ENCODE measurements around the gene SASH3.

Gene SASH3

DNA sequence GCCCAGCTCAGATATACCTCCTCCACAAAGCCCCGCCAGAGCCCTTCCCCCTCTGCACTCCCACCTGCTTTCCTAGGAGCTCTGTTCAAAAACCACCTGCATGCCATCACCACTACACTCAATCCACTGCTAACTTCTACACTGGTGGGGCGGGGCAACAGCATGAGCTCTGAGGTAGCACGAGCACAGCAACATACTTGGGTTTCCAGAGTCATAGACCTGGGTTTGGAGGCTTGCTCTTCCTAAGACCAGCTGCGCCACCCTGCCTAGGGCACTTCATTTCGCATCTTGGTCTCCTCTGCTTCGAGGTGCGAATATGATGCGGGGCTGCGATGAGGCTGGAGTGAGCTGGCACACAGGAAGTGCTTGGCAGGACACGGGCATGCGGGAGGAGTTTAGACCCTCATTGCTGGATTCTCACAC is 3.6 kb downstream of the SASH3 start:
- no peak for DNase-seq (ENCODE audit: low spot score)

DNA sequence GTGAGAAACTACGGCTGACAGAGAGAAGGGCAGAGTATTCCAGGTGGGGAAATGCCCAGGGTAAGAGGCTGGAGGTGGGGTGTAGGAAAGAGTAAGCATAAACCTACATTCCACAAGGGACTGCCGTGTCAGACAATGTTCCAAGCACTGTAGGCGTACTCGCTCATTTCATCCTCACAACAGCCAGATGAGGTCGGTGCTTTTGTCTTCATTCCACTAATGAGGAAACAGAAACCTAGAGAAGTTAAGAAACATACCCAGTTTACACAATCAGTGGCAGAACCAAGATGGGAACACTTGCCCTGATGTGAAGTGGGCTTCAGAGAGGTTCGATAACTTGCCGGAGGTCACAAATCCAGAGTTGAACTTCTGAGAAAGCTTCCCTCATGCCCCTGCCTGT is 4.6 kb downstream of the SASH3 start:
- no peak for DNase-seq (ENCODE audit: low spot score)

DNA sequence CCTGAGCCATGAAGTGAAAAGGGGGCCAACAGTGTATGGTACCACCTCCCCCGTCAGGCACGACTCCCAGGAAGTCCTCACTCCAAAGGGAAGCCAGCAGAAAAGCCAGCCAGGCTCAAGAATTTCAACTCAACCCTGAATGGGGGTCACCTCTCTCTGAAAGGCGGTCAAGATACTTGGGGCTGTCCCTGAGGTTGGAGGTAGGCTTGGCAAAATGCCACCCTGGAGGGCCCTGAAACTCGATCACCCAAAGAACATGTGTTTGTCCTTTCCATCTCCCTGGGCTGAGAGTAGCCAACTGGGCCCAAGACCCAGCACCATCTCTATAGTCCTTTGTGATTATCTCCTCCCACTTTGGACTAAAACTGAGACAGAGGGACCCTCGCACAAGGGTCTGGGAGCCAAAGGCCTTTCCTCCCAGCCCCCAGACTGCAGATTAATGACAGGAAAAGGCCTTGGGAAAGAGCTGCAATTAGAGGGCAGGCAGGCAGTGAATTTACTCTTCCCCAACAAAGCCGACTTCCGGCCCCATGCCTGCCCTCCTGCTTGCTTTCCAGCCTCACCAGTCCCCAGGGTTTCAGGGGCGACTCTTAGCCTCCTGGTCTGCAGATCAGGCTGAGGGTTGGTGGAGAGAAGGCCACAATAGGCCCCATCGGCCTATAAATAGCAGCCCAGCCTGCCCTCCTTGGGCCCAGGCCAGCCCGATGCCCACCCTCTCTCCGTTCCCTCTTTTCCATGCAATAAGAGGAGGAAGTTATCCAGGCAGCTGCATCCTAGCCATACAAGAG is 5.6 kb downstream of the SASH3 start:
- no peak for DNase-seq (ENCODE audit: low spot score)

DNA sequence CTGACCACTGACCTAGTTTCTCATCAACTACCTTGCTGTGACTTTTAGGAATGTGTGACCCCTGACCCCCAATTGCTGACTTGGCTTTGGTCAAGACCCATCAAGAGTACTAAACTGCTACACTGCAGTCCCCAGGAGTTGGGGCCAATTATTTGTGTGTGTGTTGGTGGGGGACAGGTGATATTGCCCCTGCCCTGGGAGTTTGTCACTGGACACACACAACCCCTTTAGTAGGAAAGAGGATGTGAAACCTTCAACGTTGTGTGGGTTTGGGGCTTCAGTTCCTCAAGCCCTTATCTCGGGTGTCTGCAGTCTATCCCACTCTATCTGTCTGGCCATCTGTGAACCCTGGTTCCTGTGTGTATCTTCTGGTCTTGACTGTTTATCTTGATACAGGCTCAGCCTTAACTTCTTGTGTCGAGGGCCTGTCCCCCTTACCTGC is 6.5 kb downstream of the SASH3 start:
- DNase-seq (ENCODE audit: low spot score) = no peak

DNA sequence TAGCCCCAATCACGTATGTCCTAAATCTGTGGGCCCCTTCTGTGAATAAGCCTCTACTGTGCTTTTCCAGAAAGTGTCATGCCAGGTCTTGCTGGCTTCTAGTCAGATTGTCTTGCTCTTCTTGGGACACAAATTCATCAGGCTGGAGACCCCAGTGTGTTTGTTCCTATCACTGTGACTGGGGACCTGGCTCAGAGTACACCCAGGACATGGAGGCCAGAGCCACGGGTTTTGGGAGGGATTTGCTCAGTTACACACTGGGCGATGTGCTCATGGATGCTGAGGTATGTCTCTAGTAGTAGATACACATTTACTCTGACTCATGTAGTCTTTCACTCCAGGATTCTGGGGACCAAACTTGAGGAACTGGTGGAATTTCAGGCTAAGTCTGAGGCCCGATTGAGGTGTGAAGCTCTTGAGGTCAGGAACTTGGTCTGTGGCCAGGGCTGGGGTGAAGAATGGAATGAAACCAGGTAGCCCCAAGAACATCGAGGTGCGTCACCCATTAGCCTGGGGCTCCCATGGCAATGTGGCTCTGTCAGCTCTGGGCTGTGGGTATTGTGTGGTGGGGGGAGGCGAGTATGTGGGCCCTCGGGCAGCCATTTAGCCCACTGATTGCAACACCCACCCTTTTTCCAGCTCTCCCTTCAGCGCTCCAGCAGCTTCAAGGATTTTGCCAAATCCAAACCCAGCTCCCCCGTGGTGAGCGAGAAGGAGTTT is 7.7 kb downstream of the SASH3 start:
- no peak for DNase-seq (ENCODE audit: low spot score)

DNA sequence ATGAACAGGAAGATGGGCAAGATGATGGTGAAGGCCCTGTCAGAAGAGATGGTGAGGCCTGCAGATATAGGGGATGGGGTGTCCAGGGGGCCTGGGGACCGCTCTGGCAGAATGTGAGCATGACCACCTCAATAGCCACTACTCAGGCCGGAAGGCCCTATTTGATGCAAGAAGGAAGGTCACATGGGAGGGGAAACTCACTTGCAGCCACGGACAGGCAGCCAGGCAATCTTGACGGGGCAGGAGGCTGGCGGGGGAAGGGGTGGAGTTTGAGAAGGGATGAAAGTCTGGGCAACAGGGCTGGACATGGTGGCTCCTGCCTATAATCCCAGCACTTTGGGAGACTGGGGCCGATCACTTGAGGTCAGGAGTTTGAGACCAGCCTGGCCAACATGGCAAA is 8.8 kb downstream of the SASH3 start:
- no peak for DNase-seq (ENCODE audit: low spot score)

DNA sequence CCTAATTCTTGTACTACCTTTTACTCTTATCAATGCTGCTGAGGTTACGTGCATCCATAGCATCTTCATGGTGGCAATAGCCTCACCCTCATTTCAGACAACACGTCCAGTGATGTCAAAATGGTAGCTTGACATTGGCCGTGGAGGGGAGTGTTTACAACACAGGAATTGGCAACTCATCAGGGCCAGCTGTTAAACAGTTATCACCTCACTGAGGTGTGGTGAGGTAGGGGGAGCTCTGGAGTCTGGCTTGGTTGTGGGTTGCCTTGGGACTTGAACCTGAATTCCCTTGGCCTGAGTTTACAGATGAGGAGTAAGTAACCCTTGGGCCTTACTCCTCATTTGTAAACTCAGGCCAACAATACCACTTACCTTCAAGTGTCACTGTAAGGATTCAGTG is 10.4 kb downstream of the SASH3 start:
- no peak for DNase-seq (ENCODE audit: low spot score)

DNA sequence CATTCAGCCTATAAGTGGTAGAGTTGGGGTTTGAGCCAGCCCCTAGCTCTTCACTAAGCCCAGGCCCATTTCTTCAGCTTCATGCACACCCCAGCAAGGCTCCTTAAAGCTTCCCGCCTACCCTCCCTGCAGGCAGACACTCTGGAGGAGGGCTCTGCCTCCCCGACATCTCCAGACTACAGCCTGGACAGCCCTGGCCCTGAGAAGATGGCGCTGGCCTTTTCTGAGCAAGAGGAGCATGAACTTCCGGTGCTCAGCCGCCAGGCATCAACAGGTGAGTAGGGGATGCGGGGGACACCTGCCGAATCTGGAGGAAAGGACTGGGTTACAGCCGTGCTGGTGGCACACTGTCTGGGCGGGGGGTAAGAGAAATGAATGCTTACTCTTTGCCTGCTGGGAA is 11.1 kb downstream of the SASH3 start:
- DNase-seq (ENCODE audit: low spot score) = no peak

DNA sequence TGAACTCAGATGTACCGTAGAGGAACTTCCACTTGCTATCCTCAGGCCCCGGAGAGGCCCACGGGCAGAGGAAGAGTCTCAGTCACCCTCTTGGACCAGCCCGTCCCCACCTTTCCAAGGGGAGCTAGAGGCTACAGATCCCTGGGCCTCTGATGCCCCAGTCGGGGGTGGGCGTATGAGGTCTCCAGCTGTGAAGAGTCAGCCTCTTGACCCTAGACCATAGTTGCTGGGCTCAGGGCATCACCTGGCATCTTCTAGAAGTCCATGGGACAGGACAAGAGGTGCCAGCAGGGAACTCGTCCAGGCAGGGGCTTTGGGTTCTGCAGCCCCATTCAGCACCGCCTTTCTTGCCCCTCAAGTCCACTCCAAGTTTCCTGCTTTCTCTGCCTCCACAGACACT is 11.6 kb downstream of the SASH3 start:
- DNase-seq (ENCODE audit: low spot score) = no peak

DNA sequence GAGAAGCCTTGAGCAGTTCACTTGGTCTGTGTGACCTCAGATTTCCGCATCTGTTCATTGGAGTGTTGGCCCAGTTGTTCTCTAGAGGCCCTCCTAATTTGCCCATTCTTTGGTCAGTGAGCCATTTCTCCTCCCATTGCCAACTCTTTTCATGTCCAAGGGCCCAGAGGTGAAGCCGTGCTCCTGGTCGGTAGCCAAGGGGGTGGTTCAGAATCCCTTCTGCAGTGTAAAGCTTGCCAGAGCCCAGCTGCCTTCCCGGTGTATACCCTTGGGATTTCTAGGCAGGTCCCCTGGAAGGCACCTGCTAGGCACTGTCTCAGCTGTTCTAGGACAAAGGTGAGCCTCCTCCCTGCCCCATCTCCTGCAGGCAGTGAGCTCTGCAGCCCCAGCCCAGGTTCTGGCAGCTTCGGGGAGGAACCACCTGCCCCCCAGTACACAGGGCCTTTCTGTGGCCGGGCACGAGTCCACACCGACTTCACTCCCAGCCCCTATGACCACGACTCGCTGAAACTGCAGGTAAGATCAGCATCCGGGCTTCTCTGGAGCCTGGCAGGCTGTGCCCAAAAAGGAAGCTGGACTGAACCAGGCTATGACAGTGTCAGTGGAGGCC is 12.3 kb downstream of the SASH3 start:
- no peak for DNase-seq (ENCODE audit: low spot score)

DNA sequence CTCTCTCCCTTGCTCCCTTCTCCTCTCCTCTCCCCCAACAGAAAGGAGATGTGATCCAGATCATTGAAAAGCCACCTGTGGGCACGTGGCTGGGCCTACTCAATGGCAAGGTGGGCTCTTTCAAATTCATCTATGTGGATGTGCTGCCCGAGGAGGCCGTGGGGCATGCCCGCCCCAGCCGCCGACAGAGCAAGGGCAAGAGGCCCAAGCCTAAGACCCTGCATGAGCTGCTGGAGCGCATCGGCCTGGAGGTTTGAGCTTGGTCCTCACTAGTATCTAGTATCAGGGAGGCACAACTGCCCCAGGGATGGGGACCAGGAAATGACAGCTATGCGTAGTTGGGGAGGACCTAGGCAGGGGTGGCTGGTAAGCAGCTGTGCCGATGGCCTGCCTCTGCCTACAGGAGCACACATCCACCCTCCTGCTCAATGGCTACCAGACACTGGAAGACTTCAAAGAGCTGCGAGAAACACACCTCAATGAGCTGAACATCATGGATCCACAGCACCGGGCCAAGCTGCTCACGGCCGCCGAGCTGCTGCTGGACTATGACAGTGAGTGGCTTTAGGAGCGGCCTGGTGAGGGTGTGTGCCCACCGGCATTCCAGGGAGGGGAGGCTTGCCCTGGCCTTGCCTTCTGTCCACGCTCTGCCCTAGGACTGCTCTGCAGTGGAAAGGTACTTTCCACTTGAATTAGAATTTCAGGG is 13.0 kb downstream of the SASH3 start:
- DNase-seq (ENCODE audit: low spot score) = no peak

DNA sequence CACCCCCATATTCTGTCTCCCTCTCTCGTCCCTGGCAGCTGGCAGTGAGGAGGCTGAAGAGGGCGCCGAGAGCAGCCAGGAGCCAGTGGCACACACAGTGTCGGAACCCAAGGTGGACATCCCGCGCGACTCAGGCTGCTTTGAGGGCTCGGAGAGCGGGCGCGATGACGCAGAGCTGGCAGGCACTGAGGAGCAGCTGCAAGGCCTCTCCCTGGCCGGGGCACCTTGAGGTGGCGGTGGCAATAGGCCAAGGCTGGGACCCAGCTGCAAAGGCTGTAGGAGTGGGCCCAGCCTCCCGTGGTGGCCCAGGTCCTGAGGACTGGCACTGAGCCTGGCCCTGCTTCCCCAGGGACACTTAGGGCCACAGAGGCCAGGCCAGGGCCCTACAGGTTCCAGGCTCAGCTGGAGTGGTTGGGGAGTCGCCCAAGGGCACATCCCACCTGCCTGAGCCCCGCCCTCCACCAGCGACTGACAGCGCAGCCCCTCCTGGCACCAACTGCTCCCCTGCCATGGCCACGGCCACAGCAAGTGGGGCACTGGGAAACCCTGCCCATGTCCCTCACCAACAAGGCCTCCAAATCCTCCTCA is 13.9 kb downstream of the SASH3 start:
- DNase-seq (ENCODE audit: low spot score) = no peak

DNA sequence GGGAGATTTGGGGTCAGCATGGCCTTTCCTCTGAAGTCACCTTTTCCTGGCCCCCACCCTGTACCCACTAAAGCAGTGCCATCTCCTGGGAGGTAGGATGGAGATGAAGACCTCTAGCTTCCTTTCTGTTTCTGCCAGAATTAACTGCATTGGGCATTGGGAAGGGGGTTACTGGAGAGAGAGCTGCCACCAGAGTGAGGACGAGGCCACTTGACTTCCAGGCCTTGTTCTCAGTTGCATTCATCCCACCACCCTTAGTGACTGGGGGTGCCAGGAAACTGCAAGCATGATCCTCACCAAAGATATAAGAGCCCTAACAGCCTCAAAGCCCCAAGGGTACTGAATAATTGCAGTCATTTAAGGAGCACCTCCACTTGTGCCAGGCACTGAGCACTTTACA is 15.8 kb downstream of the SASH3 start:
- DNase-seq (ENCODE audit: low spot score) = no peak

DNA sequence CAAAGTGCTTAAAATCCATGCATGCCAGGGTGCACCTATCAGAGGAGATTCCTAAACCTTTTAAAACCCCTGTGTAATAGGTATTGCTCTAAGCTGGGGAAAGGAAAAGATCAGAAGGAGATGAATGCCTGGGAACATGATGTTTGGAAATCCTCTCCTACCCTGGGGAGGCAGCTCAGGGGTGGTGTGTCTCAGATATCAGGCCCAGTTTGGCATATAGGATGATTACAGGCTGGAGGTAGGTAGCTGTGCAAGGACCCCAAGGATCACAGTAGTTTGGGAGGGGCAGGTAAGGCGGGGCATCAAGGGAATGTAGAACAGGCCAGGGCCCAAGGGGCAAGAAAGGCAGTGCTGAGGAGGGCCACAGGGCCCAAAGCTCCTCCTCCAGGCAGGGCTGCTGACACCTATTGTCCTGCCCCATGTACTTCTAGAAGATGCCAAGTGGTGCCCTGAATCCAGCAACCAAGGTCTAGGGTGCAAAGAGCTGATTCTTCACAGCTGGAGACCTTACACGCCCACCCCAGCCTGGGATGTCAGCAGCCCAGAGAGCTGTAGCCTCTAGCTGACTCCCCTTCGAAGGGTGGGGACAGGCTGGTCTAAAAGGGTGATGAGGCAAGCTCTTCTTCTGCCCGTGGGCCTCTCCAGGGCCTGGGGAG is 17.6 kb downstream of the SASH3 start:
- no peak for DNase-seq (ENCODE audit: low spot score)

DNA sequence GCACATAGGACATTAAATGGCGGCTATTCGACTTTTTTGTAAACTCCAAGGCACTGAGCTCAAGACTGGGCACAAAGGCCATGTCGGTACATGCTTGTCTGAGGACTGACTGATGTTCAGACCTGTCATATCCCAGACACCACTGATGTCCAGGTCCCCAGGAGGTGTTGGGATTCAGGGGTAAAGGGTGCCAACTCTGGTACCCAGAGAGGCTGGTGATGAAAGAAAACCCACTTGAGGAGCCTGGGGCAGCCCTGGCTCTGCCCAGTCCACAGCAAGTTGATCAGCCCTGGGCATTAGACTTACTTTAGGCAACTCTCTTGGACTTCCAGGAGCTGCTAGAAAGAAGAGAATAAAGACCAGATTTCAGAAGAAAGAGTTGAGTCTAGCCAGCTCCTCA is 18.7 kb downstream of the SASH3 start:
- no peak for DNase-seq (ENCODE audit: low spot score)

DNA sequence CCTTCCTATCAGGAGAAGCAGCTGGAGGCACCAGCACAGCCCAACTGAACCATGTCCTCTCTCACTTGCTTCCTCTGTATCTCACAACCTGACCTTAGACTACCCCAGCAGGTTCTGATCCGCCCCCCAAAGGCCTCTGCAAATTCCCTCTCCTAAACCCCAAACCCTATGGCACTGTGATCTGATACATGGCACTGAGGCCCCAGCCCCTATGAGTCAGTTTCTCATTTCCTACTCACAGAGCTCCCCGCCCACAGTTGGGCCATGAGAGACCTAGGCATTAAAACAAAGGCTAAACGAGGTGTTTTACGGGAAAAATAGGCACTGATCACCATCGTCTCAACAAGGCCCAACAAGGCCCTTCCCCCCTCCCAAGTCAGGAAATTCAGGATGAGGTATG is 19.1 kb downstream of the SASH3 start:
- no peak for DNase-seq (ENCODE audit: low spot score)

DNA sequence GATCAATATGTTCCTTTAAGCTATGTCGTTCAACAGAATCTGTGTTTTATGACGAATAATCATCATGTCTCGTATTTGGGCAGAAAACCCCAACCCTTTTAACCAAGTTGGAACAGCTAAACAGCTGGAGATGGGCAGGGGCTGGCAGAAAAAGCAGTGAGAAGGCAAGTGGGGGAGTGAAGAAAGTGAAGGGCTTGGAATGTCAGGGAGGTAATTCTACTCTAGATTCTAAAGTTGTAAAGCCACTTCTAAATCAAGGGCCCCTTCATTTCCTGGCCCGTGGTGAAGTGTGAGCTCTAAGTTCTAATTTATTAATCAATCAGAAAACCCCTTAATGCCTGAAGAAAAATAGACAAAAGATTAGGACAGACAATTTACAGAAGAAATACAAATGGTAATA is 20.4 kb downstream of the SASH3 start:
- DNase-seq (ENCODE audit: low spot score) = no peak

DNA sequence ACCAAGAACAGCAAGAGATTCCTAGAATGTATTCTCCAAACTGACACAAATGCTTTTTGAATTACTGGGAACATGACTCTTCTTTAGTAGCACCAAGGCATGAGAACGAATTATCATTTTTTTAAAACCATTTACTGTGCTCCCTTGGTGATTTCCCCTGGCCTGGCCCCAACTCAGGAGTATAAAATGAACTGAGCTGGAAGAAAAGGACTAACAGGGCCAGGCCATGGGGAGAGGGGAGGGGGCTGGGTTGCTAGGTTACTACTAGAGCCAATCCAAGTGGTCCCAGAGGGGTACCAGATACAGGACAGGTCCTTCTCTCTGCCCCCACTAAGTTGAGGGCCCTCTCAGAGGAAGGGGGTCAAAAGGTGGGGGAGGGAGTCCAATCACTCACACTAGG is 23.1 kb downstream of the SASH3 start:
- no peak for DNase-seq (ENCODE audit: low spot score)

DNA sequence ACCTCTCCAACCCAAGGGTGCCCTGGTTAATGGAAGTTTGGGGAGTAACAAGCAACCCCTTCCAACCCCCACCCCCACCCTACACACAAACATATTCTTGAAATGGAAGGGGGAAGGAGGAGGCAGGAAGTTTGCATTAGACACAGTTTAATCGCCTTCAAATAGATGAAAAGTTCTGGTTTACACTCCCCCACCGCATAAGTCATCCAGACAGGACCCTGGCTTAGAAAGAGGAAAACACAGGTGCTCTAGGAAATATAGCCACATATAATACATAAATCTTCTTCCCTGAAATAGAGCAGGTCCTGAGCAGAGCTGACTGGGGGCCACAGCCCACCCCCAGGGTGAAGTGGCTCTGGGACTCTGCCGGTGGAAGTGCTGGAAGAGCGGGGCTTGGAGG is 25.1 kb downstream of the SASH3 start:
- no peak for DNase-seq (ENCODE audit: low spot score)

DNA sequence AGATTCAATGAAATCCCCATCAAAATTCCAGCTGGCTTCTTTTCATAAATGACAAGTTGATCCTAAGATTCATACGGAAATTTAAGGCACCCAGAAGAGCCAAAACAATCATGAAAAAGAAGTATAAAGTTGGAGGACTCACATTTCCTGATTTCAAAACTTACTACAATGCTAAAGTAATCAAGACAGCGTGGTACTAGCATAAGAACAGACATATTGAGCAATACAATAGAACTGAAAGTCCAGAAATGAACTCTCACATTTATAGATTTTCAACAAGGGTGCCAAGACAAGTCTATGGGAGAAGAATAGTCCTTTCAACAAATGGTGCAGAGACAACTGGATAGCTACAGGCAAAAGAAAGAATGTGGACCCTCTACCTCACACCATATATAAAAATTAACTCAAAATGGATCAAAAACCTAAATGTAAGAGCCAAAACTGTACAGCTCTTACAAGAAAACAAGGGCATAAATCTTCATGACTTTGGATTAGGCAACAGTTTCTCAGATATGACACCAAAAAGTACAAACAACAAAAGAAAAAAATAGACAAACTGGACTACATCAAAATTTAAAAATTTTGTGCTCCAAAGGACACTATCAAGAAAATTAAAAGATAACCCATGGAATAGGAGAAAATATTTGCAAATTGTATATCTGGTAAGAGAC is 28.5 kb downstream of the SASH3 start:
- no peak for DNase-seq (ENCODE audit: low spot score)
